EL (cell line): ENCODE data around the gene SCG5.

ENCODE experiments used
- DNase-seq: peaks from one replicate; pipeline ENCODE4 v3.0.0-alpha.2; 2016

The SCG5 gene

DNA sequence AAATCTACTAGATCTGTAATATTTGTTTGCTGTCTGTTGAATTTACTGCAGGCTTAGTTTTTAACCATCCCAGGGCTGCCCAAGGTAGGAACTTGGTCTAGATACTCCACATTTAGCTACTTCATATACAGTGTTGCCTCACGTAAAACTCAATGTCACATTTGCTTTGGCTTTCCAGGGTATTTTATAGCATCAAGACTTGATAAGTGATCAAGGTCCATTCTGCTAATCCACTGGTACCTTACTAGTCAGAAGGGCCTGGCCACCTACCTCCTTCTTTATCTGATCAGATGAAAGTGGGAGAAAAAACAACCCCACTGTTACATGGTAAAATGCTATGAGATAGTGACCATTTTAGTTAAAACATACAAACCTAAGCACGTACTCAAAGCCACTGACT, 50.8 kb downstream of the SCG5 start:
- no peak for DNase-seq

DNA sequence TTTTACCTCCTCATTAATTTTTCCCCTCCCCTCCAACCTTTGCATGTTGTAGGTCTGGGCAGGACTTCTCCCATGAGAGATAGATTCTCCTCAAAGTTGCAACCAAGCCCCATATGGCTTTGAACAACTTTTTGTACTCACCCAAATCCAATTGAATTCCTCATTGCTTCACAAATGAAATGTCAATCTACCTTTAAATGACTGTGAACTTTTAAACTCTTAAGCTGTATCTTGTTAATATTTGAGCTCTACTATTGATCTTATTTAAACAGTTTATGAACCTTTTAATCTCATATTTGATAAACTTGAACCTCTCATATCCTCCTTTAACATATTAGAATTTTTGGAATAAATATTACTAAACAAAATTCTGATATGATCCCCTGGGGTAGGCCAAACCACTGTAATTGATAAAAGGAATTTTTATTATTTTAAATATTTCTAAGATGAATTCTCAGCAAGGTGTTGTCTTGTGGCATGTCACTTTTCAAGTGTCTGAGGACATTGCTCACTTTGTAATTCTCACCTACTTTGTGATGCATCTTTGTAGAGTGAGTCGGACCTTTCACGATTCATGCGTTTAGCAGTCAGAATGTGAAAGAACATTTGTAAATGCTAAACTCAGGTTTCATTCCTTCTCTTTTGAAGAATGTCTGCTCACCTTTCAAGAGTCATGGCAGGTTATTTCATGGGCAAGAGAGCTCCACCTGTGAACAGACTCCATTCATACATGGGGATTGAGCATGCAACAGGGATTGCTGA, 52.9 kb downstream of the SCG5 start:
- DNase-seq = no peak

DNA sequence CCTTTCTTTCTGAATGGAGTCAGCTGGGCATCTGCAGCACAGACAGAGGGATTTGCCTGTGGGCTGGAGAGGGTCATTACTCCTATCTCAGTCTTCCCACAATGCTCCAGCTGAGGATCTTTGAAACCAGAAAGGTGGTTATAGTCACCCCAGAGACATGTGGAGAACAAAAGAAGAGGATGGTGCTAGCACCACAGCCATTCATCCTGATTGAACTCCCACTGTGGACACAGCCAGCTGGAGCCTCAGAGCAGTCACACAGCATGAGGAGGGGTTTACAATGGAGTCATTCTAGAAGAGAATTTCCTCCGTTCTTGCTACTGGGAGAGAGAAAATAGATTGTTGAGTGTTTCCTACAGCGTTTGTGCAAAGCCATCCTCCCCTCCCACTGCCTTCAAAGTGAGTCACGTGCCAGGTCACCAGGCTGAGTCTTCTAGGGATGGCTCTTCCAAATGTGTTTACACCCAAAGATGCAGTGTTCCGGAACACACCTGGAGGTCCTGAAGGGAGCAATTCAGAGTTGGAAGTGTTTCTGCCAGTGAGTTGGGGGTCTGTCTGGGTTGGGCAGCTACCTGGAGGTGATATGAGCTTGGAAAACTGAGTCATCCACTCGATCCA, 57.4 kb downstream of the SCG5 start:
- DNase-seq = no peak

DNA sequence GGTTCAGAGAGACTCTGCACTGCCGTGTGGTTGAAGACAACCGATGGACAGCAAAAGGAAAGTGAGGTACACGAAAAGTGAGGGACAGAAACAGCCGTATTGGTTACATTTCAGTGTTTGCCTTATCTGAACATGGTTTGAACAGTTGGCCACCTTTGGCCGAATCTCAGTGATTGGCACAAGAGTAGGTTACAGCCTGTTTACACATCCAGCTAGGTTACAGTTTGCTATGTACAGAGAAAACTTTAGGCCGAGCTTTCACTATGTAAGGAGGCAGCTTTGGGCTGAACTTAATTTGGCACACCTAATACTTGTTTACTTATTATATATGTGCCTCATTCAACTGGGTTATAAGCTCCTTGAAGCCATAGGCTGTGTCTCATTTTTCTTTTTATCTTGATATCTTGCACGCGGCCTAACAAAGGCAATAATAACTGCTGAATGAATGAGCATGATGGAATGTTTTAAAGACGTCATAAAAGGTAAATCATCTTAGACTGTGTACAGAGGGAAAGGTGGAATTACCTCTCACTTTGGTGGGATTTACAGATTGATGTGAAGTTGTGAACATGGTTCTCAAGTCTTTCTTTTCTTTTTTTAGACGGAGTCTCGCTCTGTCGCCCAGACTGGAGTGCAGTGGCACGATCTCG, 59.1 kb downstream of the SCG5 start:
- no peak for DNase-seq

DNA sequence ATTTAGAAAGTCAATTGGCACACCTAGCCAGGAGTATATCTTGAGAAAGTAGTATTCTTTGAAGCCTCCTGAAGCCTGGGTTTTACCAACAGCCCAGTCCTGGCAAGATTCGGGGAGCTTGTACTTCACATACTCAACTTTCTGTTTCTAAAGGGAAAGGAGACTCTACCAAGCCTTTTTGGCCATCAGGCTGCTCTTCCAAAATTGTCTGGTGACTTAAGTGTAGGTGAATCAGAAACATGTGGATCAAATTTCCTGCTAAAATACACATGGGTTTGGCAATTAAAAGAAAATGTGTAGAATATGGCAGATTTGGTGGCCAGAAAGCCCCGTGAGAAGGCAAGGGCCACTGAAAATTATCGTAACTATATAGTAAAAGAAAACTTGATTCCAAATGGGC, 60.4 kb downstream of the SCG5 start:
- peak; percentile 31 for DNase-seq

DNA sequence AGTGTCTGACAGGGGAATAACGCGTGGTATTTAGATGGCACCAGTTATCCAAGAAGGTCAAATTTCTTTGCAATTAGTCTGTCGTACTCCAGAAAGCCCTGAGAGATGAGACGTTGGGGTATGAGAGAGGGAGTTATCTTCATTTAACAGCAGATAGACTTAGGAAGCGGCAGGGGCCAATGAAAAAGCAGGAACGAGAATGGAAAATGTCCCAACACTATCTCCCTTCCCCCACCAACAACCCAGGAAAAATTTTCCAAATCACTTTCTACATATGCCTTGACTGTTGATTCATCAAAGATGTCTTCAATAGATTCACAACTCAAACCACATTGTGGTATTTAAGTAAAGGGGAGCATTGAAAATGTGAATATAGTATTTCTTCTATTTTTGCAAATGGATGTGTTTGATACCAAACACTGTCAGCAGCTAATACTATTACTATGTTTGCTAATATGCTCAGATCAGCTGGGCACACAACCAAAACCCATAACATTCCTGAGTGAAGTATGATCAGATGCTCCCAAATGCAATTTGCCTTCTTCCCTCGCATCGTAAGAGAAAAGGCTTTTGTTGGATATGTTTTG, 63.0 kb downstream of the SCG5 start:
- DNase-seq = peak; percentile 93

DNA sequence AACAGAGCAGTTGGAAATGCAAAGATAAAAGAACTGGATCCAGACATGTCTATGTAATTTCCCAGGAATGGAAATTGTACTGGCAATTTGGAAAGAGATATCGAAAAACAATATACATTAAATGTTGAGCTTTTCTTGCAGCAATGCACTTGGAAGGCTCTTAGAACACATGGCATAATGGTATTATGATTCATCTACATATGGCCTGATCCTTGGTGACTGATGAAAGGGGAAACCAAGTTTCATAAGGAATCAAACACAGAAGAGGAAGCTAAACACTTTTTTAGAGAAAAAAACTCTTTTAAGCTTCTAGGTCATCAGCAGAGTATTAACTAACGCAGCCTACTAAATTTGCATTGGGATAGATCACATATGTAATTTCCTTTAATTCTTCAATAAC, 63.9 kb downstream of the SCG5 start:
- peak; percentile 54 for DNase-seq

DNA sequence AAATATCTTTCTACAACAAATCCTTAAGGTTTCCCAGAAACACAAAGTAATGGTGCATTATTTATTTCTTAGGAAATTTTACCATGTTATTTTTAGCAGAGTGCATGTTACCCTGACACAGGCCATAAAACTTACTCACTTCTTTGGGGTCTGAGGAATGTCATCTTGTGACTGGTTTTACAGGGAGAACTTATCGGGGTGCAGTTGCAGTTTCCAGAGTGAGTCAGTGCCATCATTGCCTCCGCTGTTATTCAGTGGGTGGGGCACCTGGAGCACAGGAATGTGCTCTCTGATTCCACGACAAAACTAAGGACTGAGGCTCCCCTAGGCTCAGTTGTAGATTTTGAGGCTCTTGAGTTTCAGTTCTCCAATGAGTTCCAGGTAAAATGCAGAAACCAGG, 65.2 kb downstream of the SCG5 start:
- peak; percentile 95 for DNase-seq

DNA sequence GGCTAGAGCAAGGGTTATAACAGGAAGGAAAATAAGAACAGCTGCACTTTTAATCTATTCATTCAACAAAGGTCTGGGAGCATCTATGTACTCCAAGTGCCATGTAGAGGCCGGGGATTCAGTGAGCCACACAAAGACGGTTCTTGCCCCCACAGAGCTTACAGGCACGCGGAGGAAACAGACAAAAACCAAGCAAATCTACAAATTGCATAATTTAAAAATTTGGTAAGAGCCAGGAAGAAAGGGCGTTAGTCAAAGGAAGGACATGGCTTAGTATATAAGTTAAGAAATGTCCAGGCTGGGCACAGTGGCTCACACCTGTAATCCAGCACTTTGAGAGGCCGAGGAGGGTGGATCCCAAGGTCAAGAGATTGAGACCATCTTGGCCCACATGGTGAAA, 65.9 kb downstream of the SCG5 start:
- no peak for DNase-seq

DNA sequence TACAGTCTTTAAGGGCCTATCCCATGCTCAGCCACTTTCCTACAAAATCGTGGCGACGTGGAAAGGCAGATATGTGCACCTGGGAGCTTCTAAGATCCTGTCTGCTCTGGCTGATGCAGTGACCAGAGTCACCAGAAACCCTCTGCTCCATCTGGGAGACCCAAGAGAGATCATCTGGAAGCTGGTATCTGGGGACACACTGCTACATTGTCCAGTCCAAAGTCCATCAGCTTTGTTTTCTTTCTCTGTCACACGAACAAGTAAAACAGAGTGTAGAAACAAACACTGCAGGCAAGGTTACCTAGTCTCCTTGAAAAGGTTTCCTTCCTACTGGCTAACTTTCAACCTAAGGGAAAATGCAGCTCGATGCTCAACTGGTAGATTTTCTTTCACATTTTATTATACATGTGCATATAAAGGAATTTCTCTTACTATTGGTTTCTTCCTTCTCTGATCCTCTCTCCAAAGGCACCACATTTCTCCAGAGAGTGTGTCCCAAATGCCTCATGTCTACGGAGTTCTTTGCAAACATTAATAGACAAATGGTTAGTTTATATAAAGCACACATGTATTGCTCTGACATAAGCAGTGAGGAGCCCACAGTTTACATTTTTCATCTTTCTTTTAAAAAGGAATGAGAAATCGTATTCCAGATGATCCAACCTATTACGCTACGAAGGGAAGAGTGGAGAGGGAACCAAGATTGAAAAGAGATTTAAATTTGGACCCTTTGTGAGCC, 68.0 kb downstream of the SCG5 start:
- no peak for DNase-seq

DNA sequence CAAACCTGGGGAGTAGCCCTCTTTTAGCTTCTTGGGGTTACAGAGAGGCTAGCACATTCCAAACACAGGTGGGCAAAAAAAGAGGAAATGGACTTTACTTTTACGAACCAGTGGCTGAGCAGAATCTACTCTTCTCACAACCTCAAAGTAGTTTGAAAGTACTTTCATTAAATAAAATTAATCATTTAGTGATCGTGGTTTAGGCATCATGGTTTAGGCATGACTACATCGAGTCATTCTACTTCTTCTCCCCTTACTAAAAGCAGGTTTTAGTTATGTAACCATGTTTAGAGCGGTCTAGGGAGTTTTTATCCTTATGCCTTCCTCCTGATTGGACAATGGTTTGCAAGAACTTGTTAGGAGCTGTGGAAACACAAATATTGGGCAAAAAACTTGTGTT, 73.8 kb downstream of the SCG5 start:
- no peak for DNase-seq

DNA sequence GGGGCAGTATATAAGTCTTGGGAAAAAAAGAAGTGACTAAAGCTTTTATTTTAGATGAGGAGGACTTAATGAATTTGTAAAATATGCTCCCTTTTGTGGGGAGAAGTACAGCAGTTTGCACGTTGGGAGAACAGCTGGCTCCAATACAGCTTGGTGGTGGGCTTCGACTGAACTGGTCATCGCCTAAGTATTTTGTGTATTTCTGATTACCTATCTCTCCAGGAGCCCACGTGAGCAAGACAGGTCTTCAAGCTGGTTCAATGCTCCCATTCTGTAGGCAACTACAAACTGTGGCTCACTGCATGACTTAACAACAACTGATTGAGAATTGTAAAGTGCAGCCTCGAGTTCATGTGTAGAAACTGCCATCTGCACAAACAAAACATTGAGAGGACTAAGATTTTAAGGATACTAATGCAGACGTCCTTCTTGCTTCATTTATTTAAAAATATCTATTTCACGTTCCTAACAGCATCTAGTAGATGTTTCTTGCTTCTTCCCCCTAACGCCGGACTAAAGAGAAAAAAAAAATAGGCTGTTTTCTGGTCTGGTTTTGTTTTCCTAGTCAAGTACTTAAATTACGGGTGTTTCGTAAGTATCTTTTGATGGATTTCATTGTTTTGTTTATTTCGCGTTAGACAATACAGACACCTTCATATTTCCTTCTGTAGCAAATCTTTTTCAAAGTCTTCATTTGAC, 74.9 kb downstream of the SCG5 start:
- DNase-seq = no peak

DNA sequence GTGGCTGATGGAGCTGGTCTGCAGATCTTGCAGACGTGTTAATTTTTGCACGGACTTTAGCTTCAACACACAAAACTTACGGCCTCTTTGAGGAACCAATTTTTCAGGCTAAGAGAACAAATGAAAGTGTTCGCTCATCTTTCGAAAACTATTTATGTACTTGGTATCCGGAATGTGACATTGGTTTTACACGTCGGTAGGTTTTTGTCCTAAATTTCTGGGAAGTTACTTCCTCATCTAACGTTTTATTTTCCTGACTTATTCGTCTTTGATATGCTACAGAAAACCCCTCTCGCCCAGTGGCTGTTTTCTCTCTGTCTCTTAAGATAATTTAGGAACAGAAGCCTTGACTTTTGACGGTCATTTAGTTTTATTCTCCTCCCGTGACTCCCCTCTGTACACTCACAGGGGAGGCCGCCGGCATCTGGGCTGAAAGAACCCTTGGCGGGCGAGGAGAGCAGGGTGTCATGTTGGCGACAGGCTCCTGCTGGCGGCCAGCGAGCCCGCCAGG, 75.5 kb downstream of the SCG5 start:
- no peak for DNase-seq

DNA sequence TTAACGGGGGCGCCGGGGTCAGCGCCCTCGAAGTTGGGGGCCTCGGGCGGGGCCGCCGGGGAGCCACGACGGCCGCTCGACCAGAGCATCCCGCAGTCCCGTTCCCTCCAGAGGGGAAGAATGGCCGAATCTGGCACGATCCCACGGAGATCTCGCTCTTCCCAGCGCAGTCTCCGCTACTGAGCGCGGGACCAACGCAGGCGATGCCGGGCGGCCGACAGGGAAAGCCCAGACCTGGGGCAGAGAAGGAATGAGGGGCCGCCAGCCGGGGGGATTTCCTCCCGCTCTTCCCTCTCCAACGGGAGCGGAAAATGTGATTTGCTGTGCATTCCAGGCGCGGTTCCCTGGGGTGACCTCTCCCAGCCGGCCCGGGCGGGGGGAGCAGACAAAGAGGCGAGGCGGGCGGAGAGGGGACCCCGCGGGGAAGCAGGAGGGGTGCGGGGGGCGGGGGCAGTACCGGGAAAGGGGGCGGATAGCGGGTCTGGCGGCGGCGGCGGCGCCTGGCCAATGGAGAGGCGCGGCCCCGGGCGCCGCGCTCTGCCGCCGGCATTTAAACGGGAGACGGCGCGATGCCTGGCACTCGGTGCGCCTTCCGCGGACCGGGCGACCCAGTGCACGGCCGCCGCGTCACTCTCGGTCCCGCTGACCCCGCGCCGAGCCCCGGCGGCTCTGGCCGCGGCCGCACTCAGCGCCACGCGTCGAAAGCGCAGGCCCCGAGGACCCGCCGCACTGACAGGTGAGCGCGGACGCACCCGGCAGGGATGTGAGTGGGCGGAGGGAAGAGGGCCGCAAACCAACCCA, 76.1 kb downstream of the SCG5 start, which contains the start of gene GREM1:
GREM1 (plus strand) TSS at position 579 of the 801 bp plus-strand sequence. CDS start 12,687 bp downstream, outside the sequence.
- peak; percentile 83 for DNase-seq

DNA sequence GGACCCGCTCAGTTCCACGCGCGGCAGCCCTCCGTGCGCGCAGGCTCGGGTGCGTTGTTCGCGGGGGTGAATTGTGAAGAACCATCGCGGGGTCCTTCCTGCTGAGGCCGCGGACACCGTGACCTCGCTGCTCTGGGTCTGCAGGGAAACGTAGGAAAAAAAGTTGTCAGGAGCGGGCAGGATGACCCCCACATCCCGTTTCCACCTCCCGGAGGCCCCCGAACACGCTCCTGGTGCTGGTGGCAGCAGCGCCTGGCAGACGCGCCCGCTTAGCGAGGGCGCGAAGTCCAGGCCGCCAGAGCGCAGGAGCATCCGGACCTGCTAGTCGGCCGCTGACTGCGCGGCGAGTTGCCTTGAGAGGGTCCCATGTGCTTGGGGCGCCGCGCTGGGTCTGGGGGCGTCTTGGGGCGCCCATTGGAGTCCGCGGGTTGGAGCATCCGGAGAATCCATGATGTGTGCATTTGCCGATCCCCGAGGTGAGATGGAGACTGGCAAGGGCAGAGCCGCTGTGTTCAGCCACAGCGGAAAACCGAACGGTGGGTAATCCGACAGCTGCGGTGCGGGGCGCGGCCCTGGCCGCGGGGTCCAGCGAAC, 76.8 kb downstream of the SCG5 start:
- DNase-seq = peak; percentile 56

DNA sequence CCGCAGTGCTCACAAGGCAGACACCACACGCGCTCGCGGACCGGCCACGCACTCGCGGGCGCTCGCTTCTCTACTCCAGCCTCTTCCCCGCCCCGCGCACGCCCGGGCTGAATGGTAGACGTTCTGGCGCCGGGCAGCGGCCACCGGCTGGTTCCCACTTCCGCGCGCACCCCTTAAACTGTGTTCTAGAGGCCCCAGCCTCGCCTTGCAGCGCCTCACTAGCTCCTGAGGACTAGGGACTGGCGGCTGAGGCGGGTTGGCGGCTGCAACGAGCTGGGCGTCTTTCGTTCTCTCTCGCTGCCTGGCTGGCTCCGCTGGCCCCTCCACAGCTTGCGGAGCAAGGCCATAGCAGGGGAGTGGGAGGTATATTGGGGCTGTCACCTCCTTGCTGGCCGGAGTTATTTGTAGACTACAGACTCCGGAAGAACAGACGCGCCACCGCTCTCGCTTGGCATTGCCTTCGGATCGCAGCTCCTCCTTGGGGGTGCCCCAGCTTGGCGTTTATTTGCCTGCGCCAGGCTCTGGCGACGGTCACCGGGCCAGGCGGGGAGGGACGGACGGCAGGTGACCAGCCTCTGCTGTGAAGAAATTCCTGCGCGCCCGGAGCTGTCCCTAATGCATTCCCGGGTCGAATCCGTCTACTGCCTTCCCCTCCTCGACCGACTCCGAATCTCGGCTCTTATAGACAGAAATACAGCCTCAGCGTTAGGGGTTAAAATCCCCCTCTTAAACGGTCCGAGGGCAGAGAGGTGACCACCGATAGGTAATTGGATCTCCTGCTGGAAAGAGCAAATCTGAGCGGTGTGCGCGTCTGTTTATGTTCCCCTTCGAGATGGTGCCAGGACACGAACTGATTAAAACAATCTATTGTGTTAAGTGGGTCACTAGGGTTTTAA, 77.6 kb downstream of the SCG5 start:
- peak; percentile 46 for DNase-seq

DNA sequence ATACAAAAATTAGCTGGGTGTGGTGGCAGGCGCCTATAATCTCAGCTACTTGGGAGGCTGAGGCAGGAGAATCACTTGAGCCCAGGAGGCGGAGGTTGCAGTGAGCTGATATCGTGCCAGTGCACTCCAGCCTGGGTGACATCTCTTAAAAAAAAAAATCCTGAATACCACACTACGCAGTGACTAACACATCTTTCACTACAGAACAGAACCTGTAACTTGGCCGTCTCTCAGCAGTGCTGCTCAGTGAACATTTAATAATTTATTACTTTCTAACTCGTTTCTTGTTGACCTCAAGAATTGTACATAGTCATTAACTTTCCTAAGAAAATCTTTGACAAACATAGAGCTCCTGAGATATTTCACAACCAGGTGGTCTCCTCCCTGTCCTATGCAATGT, 80.1 kb downstream of the SCG5 start:
- DNase-seq = peak; percentile 62

DNA sequence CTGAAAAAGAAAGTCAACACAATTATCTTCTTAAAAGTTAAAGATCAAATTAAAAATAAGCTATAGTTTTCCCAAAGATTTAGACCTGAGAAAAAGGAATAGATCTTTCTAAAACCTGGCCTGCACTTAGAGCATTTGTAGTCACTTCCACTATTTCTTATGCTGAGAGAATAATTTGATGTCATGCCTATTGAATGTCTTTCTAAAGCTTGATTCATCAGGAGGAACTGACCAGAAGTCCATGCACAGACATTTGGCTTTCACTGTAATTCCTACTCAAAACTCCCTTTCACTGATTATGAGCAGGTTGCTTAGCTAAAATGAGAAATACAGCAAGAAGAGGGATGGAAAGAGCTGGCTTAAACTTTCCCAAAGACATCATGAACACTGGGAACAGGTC, 80.6 kb downstream of the SCG5 start:
- DNase-seq = peak; percentile 46

DNA sequence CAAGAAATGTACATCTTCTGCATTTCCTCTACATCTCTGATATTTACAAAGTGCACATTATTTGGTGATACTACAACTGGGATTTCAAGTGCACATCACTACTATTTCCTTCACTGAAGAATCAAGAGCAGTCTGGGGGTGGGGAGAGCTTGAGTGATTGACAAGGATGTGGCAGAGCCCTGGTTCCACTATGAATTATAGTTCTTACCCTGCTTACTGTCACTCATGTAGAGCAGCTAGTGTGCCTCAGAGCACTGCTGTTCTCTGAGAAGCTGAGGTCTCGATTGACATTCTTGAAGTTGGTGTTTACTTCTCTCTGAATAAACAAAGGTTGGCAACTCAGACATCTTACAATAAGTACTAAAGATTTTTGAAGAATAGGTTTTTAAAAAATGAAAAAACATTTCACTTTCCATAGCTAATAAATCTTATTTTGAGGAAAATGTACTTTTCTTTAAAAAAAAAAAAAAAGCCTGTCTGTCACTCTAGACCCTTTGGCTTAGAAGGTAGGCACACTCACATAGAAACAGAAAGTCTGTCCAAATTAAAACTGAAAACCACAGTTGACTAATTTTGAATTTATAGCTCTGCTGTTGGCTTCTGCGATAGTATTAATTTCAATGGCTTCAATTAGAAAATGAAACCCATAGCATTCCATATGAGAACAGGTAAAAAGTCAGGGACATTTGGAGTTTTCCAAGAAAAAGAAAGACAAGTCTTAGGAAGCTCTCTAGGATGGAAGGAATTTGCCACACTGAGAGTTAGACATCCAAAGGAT, 81.8 kb downstream of the SCG5 start:
- DNase-seq = no peak
